ENCODE data around the gene NDFIP1.

Gene NDFIP1

GRCh38 chr5:142070734-142071133 lies 37.8 kb upstream of the NDFIP1 start:
- no peak for DNase-seq (ENCODE audit: extremely low read depth, low read depth)
- TF ChIP-seq, protein P1, sequence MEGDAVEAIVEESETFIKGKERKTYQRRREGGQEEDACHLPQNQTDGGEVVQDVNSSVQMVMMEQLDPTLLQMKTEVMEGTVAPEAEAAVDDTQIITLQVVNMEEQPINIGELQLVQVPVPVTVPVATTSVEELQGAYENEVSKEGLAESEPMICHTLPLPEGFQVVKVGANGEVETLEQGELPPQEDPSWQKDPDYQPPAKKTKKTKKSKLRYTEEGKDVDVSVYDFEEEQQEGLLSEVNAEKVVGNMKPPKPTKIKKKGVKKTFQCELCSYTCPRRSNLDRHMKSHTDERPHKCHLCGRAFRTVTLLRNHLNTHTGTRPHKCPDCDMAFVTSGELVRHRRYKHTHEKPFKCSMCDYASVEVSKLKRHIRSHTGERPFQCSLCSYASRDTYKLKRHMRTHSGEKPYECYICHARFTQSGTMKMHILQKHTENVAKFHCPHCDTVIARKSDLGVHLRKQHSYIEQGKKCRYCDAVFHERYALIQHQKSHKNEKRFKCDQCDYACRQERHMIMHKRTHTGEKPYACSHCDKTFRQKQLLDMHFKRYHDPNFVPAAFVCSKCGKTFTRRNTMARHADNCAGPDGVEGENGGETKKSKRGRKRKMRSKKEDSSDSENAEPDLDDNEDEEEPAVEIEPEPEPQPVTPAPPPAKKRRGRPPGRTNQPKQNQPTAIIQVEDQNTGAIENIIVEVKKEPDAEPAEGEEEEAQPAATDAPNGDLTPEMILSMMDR (IDR thresholded peaks at IDR 0.05; ENCODE audit: low read depth, low read length, missing control alignments) = no peak
- H3K4me3 ChIP-seq (replicated peaks; ENCODE audit: low read depth, low read length) = no peak overlapping the region

DNA sequence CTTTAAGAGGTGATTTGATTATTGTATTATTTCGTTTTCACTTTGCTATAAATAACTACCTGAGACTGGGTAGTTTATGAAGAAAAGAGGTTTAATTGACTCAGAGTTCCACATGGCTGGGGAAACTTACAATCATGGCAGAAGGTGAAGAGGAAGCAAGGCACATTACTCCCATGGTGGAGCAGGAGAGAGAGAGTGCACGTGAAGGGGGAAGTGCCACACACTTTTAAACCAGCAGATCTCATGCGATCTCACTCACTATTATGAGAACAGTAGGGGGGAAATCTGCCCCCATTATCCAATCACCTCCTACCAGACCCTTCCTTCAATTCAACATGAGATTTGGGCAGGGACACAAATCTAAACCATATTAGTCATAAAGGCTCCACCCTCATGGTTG lies 36.1 kb upstream of the NDFIP1 start:
- no peak overlapping the region for H3K4me3 ChIP-seq (replicated peaks; ENCODE audit: low read depth, low read length)
- TF ChIP-seq, protein P1 (IDR thresholded peaks at IDR 0.05; ENCODE audit: low read depth, low read length, missing control alignments) = no peak
- no peak for DNase-seq (ENCODE audit: extremely low read depth, low read depth)

- TF ChIP-seq, protein P1 (IDR thresholded peaks at IDR 0.05; ENCODE audit: low read depth, low read length, missing control alignments) = no peak
- DNase-seq (ENCODE audit: extremely low read depth, low read depth) = no peak
- no peak overlapping the region for H3K4me3 ChIP-seq (replicated peaks; ENCODE audit: low read depth, low read length)
Measured at GRCh38 chr5:142073362-142073988, 35.1 kb upstream of the NDFIP1 start.

GRCh38 chr5:142074006-142074405 lies 34.6 kb upstream of the NDFIP1 start:
- no peak overlapping the region for H3K4me3 ChIP-seq (replicated peaks; ENCODE audit: low read depth, low read length)
- TF ChIP-seq, protein P1 (IDR thresholded peaks at IDR 0.05; ENCODE audit: low read depth, low read length, missing control alignments) = no peak
- no peak for DNase-seq (ENCODE audit: extremely low read depth, low read depth)

DNA sequence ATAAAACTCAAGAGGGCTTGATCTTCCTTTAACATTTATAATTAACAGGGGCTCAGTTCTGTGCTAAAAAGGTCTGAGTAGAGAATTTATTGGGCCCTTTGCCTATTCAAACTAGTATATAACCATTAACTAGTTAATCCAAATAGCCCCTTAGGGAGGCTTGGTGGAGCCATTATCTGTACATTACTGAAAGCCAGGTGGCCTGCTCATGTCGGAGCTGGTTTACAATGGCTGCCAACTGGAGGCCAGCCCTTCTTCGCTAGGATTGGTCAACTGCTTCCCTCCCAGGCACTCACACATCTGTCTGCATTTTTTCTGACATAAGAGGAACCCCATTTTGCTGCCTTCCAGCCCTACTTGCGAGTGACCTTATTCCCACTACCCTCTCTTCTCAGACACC lies 30.4 kb upstream of the NDFIP1 start:
- TF ChIP-seq, protein P1 (IDR thresholded peaks at IDR 0.05; ENCODE audit: low read depth, low read length, missing control alignments) = no peak
- no peak overlapping the region for H3K4me3 ChIP-seq (replicated peaks; ENCODE audit: low read depth, low read length)

GRCh38 chr5:142078706-142079105 lies 29.9 kb upstream of the NDFIP1 start:
- no peak for DNase-seq (ENCODE audit: extremely low read depth, low read depth)
- TF ChIP-seq, protein P1 (IDR thresholded peaks at IDR 0.05; ENCODE audit: low read depth, low read length, missing control alignments) = no peak
- no peak overlapping the region for H3K4me3 ChIP-seq (replicated peaks; ENCODE audit: low read depth, low read length)

More for the DNA sequence above, 30.4 kb upstream of the NDFIP1 start:
- no peak for DNase-seq (ENCODE audit: extremely low read depth, low read depth)

- no peak for DNase-seq (ENCODE audit: extremely low read depth, low read depth)
- H3K4me3 ChIP-seq (replicated peaks; ENCODE audit: low read depth, low read length) = no peak overlapping the region
- TF ChIP-seq, protein P1 (IDR thresholded peaks at IDR 0.05; ENCODE audit: low read depth, low read length, missing control alignments) = no peak
Measured at GRCh38 chr5:142079306-142079721, 29.3 kb upstream of the NDFIP1 start.
